ENCODE data around the gene SLC23A2. TPM values are rescaled to one million over a fixed set of nuclear protein-coding genes. Genes with fewer than 3 reads are reported as not detected.

Gene SLC23A2
- polyA plus RNA-seq, 1 of the 3 experiments (the other 2 are of a cell fraction): 14.0 TPM

GRCh38 chr20:4918473-4918872, 82.8 kb downstream of the SLC23A2 start:
- Histone ChIP-seq H3K4me1 (ENCODE audit: control insufficient read depth in 1 of 2, insufficient read depth in 2 of 2, low read depth in 1 of 2, low read length in 1 of 2) (peaks cover 0 to 8% of the 10 kb centered on the region in 2 experiments; a peak in 2 of 4 replicates), H3F3A (replicated peaks; ENCODE audit: insufficient read depth) (no peaks in the 10 kb centered on the region), H3K9ac (no peak overlapping the region), H3K79me2 (ENCODE audit: insufficient read depth) (no peaks in the 10 kb centered on the region), H4K20me1 (ENCODE audit: insufficient read depth) (no peaks in the 10 kb centered on the region), H3K9me2 (no peaks in the 10 kb centered on the region), H3K9me3 (no peaks in the 10 kb centered on the region), H3K27me3 (ENCODE audit: insufficient read depth) (no peaks in the 10 kb centered on the region), H3K36me3 (replicated peaks in 1 of 2; ENCODE audit: control insufficient read depth in 1 of 2, insufficient read depth in 2 of 2, low read length in 1 of 2) (no peaks in the 10 kb centered on the region), H3K4me2 (no peak overlapping the region), H3K4me3 (ENCODE audit: low read depth in 2 of 2, low read length in 1 of 2) (no peak overlapping the region), H3K27ac (ENCODE audit: low read depth in 2 of 2, low read length in 1 of 2) (no peak overlapping the region), H2AFZ (ENCODE audit: low read depth) (no peak overlapping the region)
- 92% methylated on average over 6 of the region's 6 CpGs for WGBS (ENCODE audit: low lambda C conversion rate)
- ChIA-PET CTCF (interaction anchor here (1.0 to 4.3 kb wide), 4 partner anchors 30 to 310 kb away, joined by 3 to 12 read pairs (median 4); no protein-coding TSS in a partner anchor), POLR2A (no interaction called here)
- no peak for DNase-seq
- TF ChIP-seq EP300 (IDR thresholded peaks at IDR 0.05; ENCODE audit: borderline replicate concordance in 1 of 2, low read depth in 1 of 2, low read length in 1 of 2) (no peak), NFIC (IDR thresholded peaks at IDR 0.05; ENCODE audit: borderline replicate concordance) (no peak), USF2 (IDR thresholded peaks at IDR 0.05; ENCODE audit: borderline replicate concordance, low read depth, low read length) (no peak), RXRA (IDR thresholded peaks at IDR 0.05; ENCODE audit: borderline replicate concordance, low read depth) (no peak), TAF1 (IDR thresholded peaks at IDR 0.05; ENCODE audit: borderline replicate concordance, low read depth, low read length) (no peak), EZH2phosphoT487 (IDR thresholded peaks at IDR 0.05; ENCODE audit: borderline replicate concordance, low read depth) (no peak), ELF1 (IDR thresholded peaks at IDR 0.05) (no peak), TCF12 (IDR thresholded peaks at IDR 0.05) (no peak), ZBTB33 (IDR thresholded peaks at IDR 0.05; ENCODE audit: borderline replicate concordance, low read depth) (no peak), SIN3A (IDR thresholded peaks at IDR 0.05; ENCODE audit: borderline replicate concordance, low read depth, low read length) (no peak), GABPA (IDR thresholded peaks at IDR 0.05; ENCODE audit: low read depth) (no peak), IRF3 (IDR thresholded peaks at IDR 0.05; ENCODE audit: low read depth, low read length) (no peak), TEAD4 (IDR thresholded peaks at IDR 0.05; ENCODE audit: borderline replicate concordance, insufficient read depth) (no peak), RAD21 (IDR thresholded peaks at IDR 0.05; ENCODE audit: low read length) (no peak), GATA2 (CRISPR knock-in tag; IDR thresholded peaks at IDR 0.05) (no peak), POLR2AphosphoS5 (IDR thresholded peaks at IDR 0.05; ENCODE audit: low read depth, low read length) (no peak), CHD2 (IDR thresholded peaks at IDR 0.05; ENCODE audit: low read length, partially characterized antibody) (no peak), REST (IDR thresholded peaks at IDR 0.05; ENCODE audit: low read depth, low read length) (no peak)
- TF ChIP-seq, protein P1, sequence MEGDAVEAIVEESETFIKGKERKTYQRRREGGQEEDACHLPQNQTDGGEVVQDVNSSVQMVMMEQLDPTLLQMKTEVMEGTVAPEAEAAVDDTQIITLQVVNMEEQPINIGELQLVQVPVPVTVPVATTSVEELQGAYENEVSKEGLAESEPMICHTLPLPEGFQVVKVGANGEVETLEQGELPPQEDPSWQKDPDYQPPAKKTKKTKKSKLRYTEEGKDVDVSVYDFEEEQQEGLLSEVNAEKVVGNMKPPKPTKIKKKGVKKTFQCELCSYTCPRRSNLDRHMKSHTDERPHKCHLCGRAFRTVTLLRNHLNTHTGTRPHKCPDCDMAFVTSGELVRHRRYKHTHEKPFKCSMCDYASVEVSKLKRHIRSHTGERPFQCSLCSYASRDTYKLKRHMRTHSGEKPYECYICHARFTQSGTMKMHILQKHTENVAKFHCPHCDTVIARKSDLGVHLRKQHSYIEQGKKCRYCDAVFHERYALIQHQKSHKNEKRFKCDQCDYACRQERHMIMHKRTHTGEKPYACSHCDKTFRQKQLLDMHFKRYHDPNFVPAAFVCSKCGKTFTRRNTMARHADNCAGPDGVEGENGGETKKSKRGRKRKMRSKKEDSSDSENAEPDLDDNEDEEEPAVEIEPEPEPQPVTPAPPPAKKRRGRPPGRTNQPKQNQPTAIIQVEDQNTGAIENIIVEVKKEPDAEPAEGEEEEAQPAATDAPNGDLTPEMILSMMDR (IDR thresholded peaks at IDR 0.05): no peak
